Right atrium auricular region (tissue), 2 donors: ENCODE data around the gene BAK1. TPM values are rescaled to one million over a fixed set of nuclear protein-coding genes. Genes with fewer than 3 reads are reported as not detected.

ENCODE experiments used
- DNase-seq: peaks from one replicate; pipeline ENCODE4 v3.0.0-alpha.2; 2019; ENCODE audit warnings: low spot score
- H3K27ac ChIP-seq, 2 donors: fragments of 200-600 bp; sonication (generic); 1 replicate in 1 of 2; 2 replicates in 1 of 2; pipeline ENCODE4 v1.5.1; 2016 to 2019
- H3K27me3 ChIP-seq, 2 donors: fragments of 200-600 bp; sonication (generic); one replicate each; pipeline versions ENCODE4 v1.5.1 to v1.6.0; 2017 to 2019
- H3K36me3 ChIP-seq: fragments of 200-600 bp; sonication (generic); one replicate; pipeline ENCODE4 v1.5.1; 2016
- H3K4me1 ChIP-seq, 2 donors: fragments of 200-600 bp; sonication (generic); one replicate each; pipeline versions ENCODE4 v1.5.1 to v1.6.0; 2017 to 2019
- H3K4me3 ChIP-seq, 2 donors: fragments of 200-600 bp; sonication (generic); 1 replicate in 1 of 2; 2 replicates in 1 of 2; pipeline ENCODE4 v1.5.1; 2017 to 2019; ENCODE audit warnings: mild to moderate bottlenecking in 1 of 2, moderate library complexity in 1 of 2
- H3K9me3 ChIP-seq, 2 donors: fragments of 200-600 bp; sonication (generic); one replicate each; pipeline ENCODE4 v1.5.1; 2019
- CTCF ChIP-seq, 2 donors: fragments of 200-600 bp; sonication (generic); IDR thresholded peaks; one replicate each; pipeline ENCODE4 v1.5.1; 2019; ENCODE audit warnings: antibody characterized with exemption in 2 of 2
- total RNA-seq, 2 donors: library from RNA; depleted of rRNA; stranded (reverse); fragments of >200 nt; gene quantifications; one replicate each; pipeline ENCODE4 v1.1.0, GENCODE V29; 2016

The BAK1 gene
- total RNA-seq, 2 donors from 2014 or later, result 6.5 to 8.6 TPM

DNA sequence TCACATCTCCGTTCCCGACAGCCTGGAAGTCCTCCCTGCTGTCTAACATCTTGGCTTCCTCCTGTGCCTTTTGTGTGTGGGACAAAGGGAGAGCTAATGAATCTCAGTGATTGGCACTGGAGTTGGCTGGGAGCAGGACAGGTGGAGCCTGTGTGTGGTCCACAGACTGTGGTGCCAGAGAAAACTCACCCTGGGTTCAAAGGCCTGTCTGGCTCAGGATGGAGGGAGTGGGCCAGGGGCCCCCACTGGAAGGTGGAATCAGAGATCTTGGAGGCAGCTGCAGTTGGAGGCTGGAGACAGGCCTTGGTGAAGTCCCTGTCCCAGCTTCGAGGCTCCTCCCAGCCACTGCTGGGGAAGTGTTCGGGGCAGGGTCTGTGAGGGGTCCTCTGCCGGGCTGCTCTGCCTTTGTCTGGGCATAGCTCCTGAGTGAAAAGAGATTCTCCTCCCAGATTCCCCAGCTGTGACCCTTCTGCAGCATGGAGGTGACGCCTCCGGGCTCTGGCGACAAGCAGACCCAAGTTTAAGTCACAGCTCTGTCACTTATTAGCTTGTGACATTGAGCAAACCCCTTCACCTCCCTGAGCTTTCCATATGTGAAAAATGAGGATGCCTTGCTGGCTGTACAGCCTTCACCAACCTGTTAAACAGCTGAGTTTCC, 27.2 kb upstream of the BAK1 start:
- Histone ChIP-seq H3K4me1 (peaks cover 0 to 43% of the 10 kb centered on the region in 2 donors), H3K36me3 (no peaks in the 10 kb centered on the region), H3K27ac (no peak overlapping the region), H3K27me3 (no peaks in the 10 kb centered on the region), H3K9me3 (peaks cover 0 to 12% of the 10 kb centered on the region in 2 donors), H3K4me3 (no peak overlapping the region)
- TF ChIP-seq CTCF (IDR thresholded peaks at IDR 0.05), result no peak
- DNase-seq, result no peak

- Histone ChIP-seq H3K4me1 (peaks cover 0 to 43% of the 10 kb centered on the region in 2 donors), H3K4me3 (no peak overlapping the region), H3K36me3 (no peaks in the 10 kb centered on the region), H3K27me3 (no peaks in the 10 kb centered on the region), H3K9me3 (peaks cover 0 to 12% of the 10 kb centered on the region in 2 donors), H3K27ac (no peak overlapping the region)
- no peak for TF ChIP-seq CTCF (IDR thresholded peaks at IDR 0.05)
- no peak for DNase-seq
Measured at GRCh38 chr6:33606642-33607041, 26.6 kb upstream of the BAK1 start.

GRCh38 chr6:33604941-33605854, 25.1 kb upstream of the BAK1 start:
- no peak for TF ChIP-seq CTCF (IDR thresholded peaks at IDR 0.05)
- Histone ChIP-seq H3K27ac (no peak overlapping the region), H3K4me1 (peaks cover 0 to 31% of the 10 kb centered on the region in 2 donors), H3K27me3 (no peaks in the 10 kb centered on the region), H3K36me3 (no peaks in the 10 kb centered on the region), H3K9me3 (peaks cover 0 to 12% of the 10 kb centered on the region in 2 donors), H3K4me3 (no peak overlapping the region)
- DNase-seq, result no peak

DNA sequence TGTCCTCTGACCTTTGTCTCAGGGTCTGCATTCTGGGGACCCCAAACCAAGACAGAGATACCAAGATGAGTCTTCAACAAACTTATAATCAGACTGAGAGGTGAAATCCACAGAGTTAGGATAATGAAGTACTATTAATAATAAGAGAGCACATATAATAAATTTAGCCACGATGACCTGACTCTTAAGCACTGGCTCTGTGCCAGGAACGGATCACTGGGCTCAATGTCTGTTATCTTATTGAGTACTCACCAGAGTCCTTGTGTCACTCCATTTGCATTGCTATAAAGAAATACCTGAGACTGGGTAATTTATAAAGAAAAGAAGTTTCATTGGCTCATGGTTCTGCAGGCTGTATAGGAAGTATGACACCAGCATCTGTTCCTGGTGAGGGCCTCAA, 22.1 kb upstream of the BAK1 start:
- no peaks in the 10 kb centered on the region for H3K27me3 ChIP-seq
- no peak for DNase-seq
- no peak for TF ChIP-seq CTCF (IDR thresholded peaks at IDR 0.05)
- H3K4me3 ChIP-seq, result no peak overlapping the region
- H3K4me1 ChIP-seq, result peaks cover 0 to 14% of the 10 kb centered on the region in 2 donors
- peaks cover 0 to 12% of the 10 kb centered on the region in 2 donors for H3K9me3 ChIP-seq
- no peaks in the 10 kb centered on the region for H3K36me3 ChIP-seq
- peak overlapping the region in 1 of 2 donors; percentile 28 for H3K27ac ChIP-seq

DNA sequence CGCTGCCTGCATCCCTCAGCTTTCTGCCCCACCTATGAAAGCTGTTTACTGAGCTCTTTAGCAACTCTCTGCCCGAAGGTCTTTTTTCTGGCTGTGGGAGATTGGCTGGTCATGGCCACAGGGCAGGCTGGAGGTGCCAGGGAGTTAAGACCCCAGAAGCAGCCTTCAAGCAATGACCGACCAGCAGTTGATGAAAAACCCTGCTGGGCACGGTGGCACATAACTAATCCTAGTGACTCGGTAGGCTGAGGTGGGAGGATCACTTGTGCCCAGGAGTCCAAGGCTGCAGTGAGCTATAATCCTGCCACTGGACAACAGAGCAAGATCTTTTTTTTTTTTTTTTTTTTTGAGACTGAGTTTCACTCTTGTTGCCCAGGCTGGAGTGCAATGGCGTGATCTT, 20.7 kb upstream of the BAK1 start:
- no peak overlapping the region for H3K4me3 ChIP-seq
- H3K27ac ChIP-seq, result no peak overlapping the region
- no peak for DNase-seq
- H3K27me3 ChIP-seq, result no peaks in the 10 kb centered on the region
- peaks cover 0 to 12% of the 10 kb centered on the region in 2 donors for H3K9me3 ChIP-seq
- peaks cover 0 to 14% of the 10 kb centered on the region in 2 donors for H3K4me1 ChIP-seq
- TF ChIP-seq CTCF (IDR thresholded peaks at IDR 0.05), result no peak
- no peaks in the 10 kb centered on the region for H3K36me3 ChIP-seq
